Osteocyte (in vitro differentiated cells): Measurements from ENCODE around the gene RNGTT. TPM values are rescaled to one million over a fixed set of nuclear protein-coding genes. Genes with fewer than 3 reads are reported as not detected.

Experiments used
- DNase-seq: peaks from one replicate; pipeline ENCODE4 v3.0.0; 2021; ENCODE audit warnings: mixed read lengths; ENCODE audit not compliant: unreplicated experiment; ENCODE audit errors: extremely low spot score
- H3K27ac Mint-ChIP-seq: one replicate; pipeline ENCODE4 v1.8.0; 2021; ENCODE audit warnings: mild to moderate bottlenecking, mixed read lengths; ENCODE audit not compliant: unreplicated experiment
- H3K27me3 Mint-ChIP-seq: one replicate; pipeline ENCODE4 v1.8.0; 2021; ENCODE audit warnings: mixed read lengths; ENCODE audit not compliant: unreplicated experiment
- H3K36me3 Mint-ChIP-seq: one replicate; pipeline ENCODE4 v1.8.0; 2021; ENCODE audit warnings: mixed read lengths; ENCODE audit not compliant: unreplicated experiment
- H3K4me1 Mint-ChIP-seq: one replicate; pipeline ENCODE4 v1.8.0; 2021; ENCODE audit warnings: mixed read lengths; ENCODE audit not compliant: unreplicated experiment
- H3K4me3 Mint-ChIP-seq: one replicate; pipeline ENCODE4 v1.8.0; 2021; ENCODE audit warnings: mild to moderate bottlenecking, moderate library complexity, mixed read lengths; ENCODE audit not compliant: unreplicated experiment
- H3K9me3 Mint-ChIP-seq: one replicate; pipeline ENCODE4 v1.8.0; 2021; ENCODE audit warnings: mixed read lengths; ENCODE audit not compliant: unreplicated experiment
- CTCF ChIP-seq: fragments of 200-600 bp; sonication (generic); IDR thresholded peaks from 2 replicates; pipeline ENCODE4 v1.5.0; 2021; ENCODE audit warnings: antibody characterized with exemption, mild to moderate bottlenecking, moderate library complexity
- total RNA-seq: library from RNA; stranded (reverse); gene quantifications from 2 replicates; pipeline ENCODE4 v1.2.1, GENCODE V29; 2021

RNGTT gene
- total RNA-seq, 1 donor from 2014 or later, result 12.7 TPM

GRCh38 chr6:88920088-88920487 is 43.3 kb downstream of the RNGTT start:
- Mint-ChIP-seq H3K27me3 (no peaks in the 10 kb centered on the region), H3K27ac (no peak overlapping the region), H3K9me3 (peaks cover 6% of the 10 kb centered on the region), H3K36me3 (peaks cover 12% of the 10 kb centered on the region), H3K4me1 (no peaks in the 10 kb centered on the region), H3K4me3 (no peak overlapping the region)
- TF ChIP-seq CTCF, result no peak
- no peak for DNase-seq

- H3K4me1 Mint-ChIP-seq, result peaks cover 5% of the 10 kb centered on the region
- peak; percentile 46 for TF ChIP-seq CTCF
- no peak overlapping the region for H3K27ac Mint-ChIP-seq
- DNase-seq, result no peak
- no peak overlapping the region for H3K4me3 Mint-ChIP-seq
- peaks cover 6% of the 10 kb centered on the region for H3K9me3 Mint-ChIP-seq
- peaks cover 10% of the 10 kb centered on the region for H3K36me3 Mint-ChIP-seq
- H3K27me3 Mint-ChIP-seq, result no peaks in the 10 kb centered on the region
Measured at GRCh38 chr6:88919032-88919431, 44.4 kb downstream of the RNGTT start.

- Mint-ChIP-seq H3K9me3 (no peaks in the 10 kb centered on the region), H3K4me3 (no peak overlapping the region), H3K27ac (no peak overlapping the region), H3K4me1 (peaks cover 21% of the 10 kb centered on the region), H3K27me3 (no peaks in the 10 kb centered on the region), H3K36me3 (no peaks in the 10 kb centered on the region)
- DNase-seq, result no peak
- TF ChIP-seq CTCF, result no peak
Measured at GRCh38 chr6:88916615-88917208, 46.7 kb downstream of the RNGTT start.

- Mint-ChIP-seq H3K4me3 (no peak overlapping the region), H3K27me3 (no peaks in the 10 kb centered on the region), H3K27ac (no peak overlapping the region), H3K4me1 (peaks cover 36% of the 10 kb centered on the region), H3K9me3 (no peaks in the 10 kb centered on the region), H3K36me3 (no peaks in the 10 kb centered on the region)
- no peak for DNase-seq
- no peak for TF ChIP-seq CTCF
Measured at GRCh38 chr6:88914895-88915598, 48.4 kb downstream of the RNGTT start.

- Mint-ChIP-seq H3K4me1 (peaks cover 36% of the 10 kb centered on the region), H3K27me3 (no peaks in the 10 kb centered on the region), H3K27ac (no peak overlapping the region), H3K9me3 (no peaks in the 10 kb centered on the region), H3K36me3 (no peaks in the 10 kb centered on the region), H3K4me3 (no peak overlapping the region)
- no peak for DNase-seq
- no peak for TF ChIP-seq CTCF
Measured at GRCh38 chr6:88914180-88914579, 49.2 kb downstream of the RNGTT start.
